ENCODE results near the gene SMIM35. TPM values are rescaled to one million over a fixed set of nuclear protein-coding genes. Genes with fewer than 3 reads are reported as not detected.

The SMIM35 gene
- total RNA-seq, 1 experiment from 2014 or later = not detected

DNA sequence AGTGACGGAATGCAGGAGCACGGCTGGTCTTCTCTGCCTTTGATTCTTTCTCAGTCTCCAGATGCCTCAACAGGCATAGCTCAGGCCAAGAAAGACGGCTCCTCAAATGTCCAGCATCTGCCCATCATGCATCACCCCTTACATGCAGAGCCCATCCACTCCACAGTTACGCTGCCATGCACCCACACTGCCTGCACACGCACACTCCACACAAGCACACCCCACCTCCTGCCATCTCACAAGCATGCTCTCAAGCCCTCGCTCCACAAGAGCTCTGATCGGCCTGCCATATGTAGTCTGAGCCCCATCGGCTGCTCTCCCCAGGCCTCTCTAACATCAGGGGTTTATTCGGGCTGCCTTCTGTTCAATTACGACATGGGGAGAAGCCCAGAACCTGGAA lies 47.1 kb upstream of the SMIM35 start:
- Histone ChIP-seq H4K5ac (ENCODE audit: insufficient read length, low read depth, low read length) (no peak overlapping the region), H4K20me1 (ENCODE audit: control insufficient read depth, insufficient read depth, insufficient read length) (no peaks in the 10 kb centered on the region), H2AFZ (ENCODE audit: low read length) (no peak overlapping the region), H3K56ac (ENCODE audit: insufficient read length, low read depth, low read length) (no peak overlapping the region), H3K79me1 (ENCODE audit: insufficient read depth, low read depth, low read length, poor library complexity, severe bottlenecking) (no peaks in the 10 kb centered on the region), H2AK5ac (ENCODE audit: insufficient read length, low read length) (no peak overlapping the region), H4K8ac (replicated peaks; ENCODE audit: insufficient read length, low read depth, low read length) (no peak overlapping the region), H4K91ac (ENCODE audit: insufficient read length, low read depth, low read length) (no peak overlapping the region), H3T11ph (ENCODE audit: low read length) (no peak overlapping the region), H3K27me3 (ENCODE audit: insufficient read depth, low read length) (no peaks in the 10 kb centered on the region), H2BK20ac (ENCODE audit: low read depth, low read length, poor library complexity, severe bottlenecking) (no peak overlapping the region), H3K18ac (ENCODE audit: insufficient read length, low read depth, low read length) (no peak overlapping the region), H3K4me2 (ENCODE audit: insufficient read depth, insufficient read length, low read length) (no peak overlapping the region), H2BK120ac (ENCODE audit: low read depth, low read length, poor library complexity, severe bottlenecking) (no peak overlapping the region), H3K4ac (ENCODE audit: low read depth, low read length) (no peak overlapping the region), H2BK12ac (ENCODE audit: insufficient read length, low read depth, low read length) (no peak overlapping the region), H3K9me3 (ENCODE audit: control insufficient read depth, low read depth, low read length) (no peaks in the 10 kb centered on the region), H3K4me1 (ENCODE audit: insufficient read depth, low read length) (no peaks in the 10 kb centered on the region), H3K23me2 (ENCODE audit: insufficient read length, low read depth, low read length, poor library complexity, severe bottlenecking) (no peaks in the 10 kb centered on the region), H3K23ac (ENCODE audit: insufficient read length, low read depth, low read length) (no peak overlapping the region), H2BK15ac (ENCODE audit: low read depth, low read length) (no peak overlapping the region), H3K27ac (ENCODE audit: insufficient read length, low read depth, low read length) (no peak overlapping the region), H3K14ac (ENCODE audit: insufficient read depth, low read length) (no peak overlapping the region), H2BK5ac (ENCODE audit: insufficient read length, low read length) (no peak overlapping the region), H3K9ac (ENCODE audit: extremely low read depth, insufficient read length, low read length) (no peak overlapping the region), H3K79me2 (ENCODE audit: insufficient read depth, low read length) (no peaks in the 10 kb centered on the region)
- DNase-seq = no peak
- TF ChIP-seq, protein P1, sequence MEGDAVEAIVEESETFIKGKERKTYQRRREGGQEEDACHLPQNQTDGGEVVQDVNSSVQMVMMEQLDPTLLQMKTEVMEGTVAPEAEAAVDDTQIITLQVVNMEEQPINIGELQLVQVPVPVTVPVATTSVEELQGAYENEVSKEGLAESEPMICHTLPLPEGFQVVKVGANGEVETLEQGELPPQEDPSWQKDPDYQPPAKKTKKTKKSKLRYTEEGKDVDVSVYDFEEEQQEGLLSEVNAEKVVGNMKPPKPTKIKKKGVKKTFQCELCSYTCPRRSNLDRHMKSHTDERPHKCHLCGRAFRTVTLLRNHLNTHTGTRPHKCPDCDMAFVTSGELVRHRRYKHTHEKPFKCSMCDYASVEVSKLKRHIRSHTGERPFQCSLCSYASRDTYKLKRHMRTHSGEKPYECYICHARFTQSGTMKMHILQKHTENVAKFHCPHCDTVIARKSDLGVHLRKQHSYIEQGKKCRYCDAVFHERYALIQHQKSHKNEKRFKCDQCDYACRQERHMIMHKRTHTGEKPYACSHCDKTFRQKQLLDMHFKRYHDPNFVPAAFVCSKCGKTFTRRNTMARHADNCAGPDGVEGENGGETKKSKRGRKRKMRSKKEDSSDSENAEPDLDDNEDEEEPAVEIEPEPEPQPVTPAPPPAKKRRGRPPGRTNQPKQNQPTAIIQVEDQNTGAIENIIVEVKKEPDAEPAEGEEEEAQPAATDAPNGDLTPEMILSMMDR (conservative IDR thresholded peaks at IDR 0.05) = no peak
- Mint-ChIP-seq H3K27me3 (ENCODE audit: low read depth) (peaks cover 39% of the 10 kb centered on the region), H3K36me3 (ENCODE audit: insufficient read depth in 1 of 3, low read depth in 3 of 3) (no peaks in the 10 kb centered on the region), H3K27ac (peak overlapping the region in 2 of 3 experiments; percentile 48 to 59; a peak in 2 of 7 replicates), H3K9me3 (no peaks in the 10 kb centered on the region), H3K4me3 (no peak overlapping the region), H3K4me1 (peaks cover 7 to 10% of the 10 kb centered on the region in 2 experiments)
- WGBS (ENCODE audit: extremely low coverage, insufficient read length, low lambda C conversion rate) = no CpG with 5 or more reads among the region's 10 CpGs

Data from H9 (cell line).